ENCODE results near the gene TMEM69. TPM values are rescaled to one million over a fixed set of nuclear protein-coding genes. Genes with fewer than 3 reads are reported as not detected.

TMEM69 gene
- total and polyA plus RNA-seq, 2 of the 8 experiments (the other 6 are each of a cell fraction or from before 2014, with no cell fraction given), result 39.0 to 123 TPM

DNA sequence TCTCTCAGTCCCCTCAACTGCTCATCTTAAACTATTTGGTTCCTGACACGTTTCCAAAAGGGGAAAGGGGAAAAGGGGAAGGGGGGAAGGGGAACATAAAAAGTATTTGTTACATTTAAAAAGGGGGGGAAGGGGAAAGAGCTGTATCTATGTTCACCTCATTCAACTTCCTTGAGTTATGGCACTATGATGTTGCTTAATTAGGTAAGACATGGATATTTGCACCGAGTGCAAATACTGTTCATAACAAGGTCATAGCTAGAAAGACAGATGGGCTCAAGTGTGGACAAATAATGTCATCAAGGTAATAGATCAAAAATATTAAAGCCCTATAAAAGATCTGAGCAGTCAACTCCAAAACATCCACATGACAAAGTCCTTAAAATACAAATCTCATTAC, 27.6 kb upstream of the TMEM69 start (continued):
- no peak for TF ChIP-seq SP1 (IDR thresholded peaks at IDR 0.05; ENCODE audit: low read depth, low read length)
